Chondrocyte (in vitro differentiated cells): ENCODE results near the gene WDR93. TPM values are rescaled to one million over a fixed set of nuclear protein-coding genes. Genes with fewer than 3 reads are reported as not detected.
A peak's percentile ranks its signal among the peaks of the same experiment; 100 is the strongest.

Experiments
- DNase-seq: peaks from one replicate; pipeline ENCODE4 v3.0.0; 2021; ENCODE audit warnings: mixed read lengths, low spot score
- H3K27ac Mint-ChIP-seq: one replicate; pipeline ENCODE4 v1.8.0; 2021; ENCODE audit warnings: mild to moderate bottlenecking, moderate library complexity, mixed read lengths; ENCODE audit not compliant: unreplicated experiment
- H3K27me3 Mint-ChIP-seq: 2 replicates; pipeline ENCODE4 v1.8.0; 2021; ENCODE audit warnings: low read depth, mixed read lengths
- H3K36me3 Mint-ChIP-seq: 2 replicates; pipeline ENCODE4 v1.8.0; 2021; ENCODE audit warnings: low read depth, mixed read lengths
- H3K4me1 Mint-ChIP-seq: 2 replicates; pipeline ENCODE4 v1.8.0; 2021; ENCODE audit warnings: low read depth, mild to moderate bottlenecking, mixed read lengths
- H3K4me3 Mint-ChIP-seq: one replicate; pipeline ENCODE4 v1.8.0; 2021; ENCODE audit warnings: mild to moderate bottlenecking, moderate library complexity, mixed read lengths; ENCODE audit not compliant: unreplicated experiment
- H3K9me3 Mint-ChIP-seq: 2 replicates; pipeline ENCODE4 v1.8.0; 2021; ENCODE audit warnings: low read depth, mixed read lengths
- total RNA-seq: library from RNA; stranded (reverse); gene quantifications from 3 replicates; pipeline ENCODE4 v1.2.1, GENCODE V29; 2021
- TF ChIP-seq, protein P1 (sequence below): fragments of 200-600 bp; sonication (generic); IDR thresholded peaks from 2 replicates; pipeline ENCODE4 v1.5.0; 2021; ENCODE audit warnings: antibody characterized with exemption, mild to moderate bottlenecking, moderate library complexity

WDR93 gene
- total RNA-seq, 1 donor from 2014 or later: not detected

GRCh38 chr15:89665449-89666181 lies 25.0 kb upstream of the WDR93 start:
- no peaks in the 10 kb centered on the region for H3K36me3 Mint-ChIP-seq
- TF ChIP-seq, protein P1, sequence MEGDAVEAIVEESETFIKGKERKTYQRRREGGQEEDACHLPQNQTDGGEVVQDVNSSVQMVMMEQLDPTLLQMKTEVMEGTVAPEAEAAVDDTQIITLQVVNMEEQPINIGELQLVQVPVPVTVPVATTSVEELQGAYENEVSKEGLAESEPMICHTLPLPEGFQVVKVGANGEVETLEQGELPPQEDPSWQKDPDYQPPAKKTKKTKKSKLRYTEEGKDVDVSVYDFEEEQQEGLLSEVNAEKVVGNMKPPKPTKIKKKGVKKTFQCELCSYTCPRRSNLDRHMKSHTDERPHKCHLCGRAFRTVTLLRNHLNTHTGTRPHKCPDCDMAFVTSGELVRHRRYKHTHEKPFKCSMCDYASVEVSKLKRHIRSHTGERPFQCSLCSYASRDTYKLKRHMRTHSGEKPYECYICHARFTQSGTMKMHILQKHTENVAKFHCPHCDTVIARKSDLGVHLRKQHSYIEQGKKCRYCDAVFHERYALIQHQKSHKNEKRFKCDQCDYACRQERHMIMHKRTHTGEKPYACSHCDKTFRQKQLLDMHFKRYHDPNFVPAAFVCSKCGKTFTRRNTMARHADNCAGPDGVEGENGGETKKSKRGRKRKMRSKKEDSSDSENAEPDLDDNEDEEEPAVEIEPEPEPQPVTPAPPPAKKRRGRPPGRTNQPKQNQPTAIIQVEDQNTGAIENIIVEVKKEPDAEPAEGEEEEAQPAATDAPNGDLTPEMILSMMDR: no peak
- H3K4me1 Mint-ChIP-seq: peaks cover 21% of the 10 kb centered on the region
- no peaks in the 10 kb centered on the region for H3K9me3 Mint-ChIP-seq
- peak overlapping the region; percentile 51 for H3K4me3 Mint-ChIP-seq
- DNase-seq: no peak
- peak overlapping the region; percentile 63 for H3K27ac Mint-ChIP-seq
- H3K27me3 Mint-ChIP-seq: no peaks in the 10 kb centered on the region

DNA sequence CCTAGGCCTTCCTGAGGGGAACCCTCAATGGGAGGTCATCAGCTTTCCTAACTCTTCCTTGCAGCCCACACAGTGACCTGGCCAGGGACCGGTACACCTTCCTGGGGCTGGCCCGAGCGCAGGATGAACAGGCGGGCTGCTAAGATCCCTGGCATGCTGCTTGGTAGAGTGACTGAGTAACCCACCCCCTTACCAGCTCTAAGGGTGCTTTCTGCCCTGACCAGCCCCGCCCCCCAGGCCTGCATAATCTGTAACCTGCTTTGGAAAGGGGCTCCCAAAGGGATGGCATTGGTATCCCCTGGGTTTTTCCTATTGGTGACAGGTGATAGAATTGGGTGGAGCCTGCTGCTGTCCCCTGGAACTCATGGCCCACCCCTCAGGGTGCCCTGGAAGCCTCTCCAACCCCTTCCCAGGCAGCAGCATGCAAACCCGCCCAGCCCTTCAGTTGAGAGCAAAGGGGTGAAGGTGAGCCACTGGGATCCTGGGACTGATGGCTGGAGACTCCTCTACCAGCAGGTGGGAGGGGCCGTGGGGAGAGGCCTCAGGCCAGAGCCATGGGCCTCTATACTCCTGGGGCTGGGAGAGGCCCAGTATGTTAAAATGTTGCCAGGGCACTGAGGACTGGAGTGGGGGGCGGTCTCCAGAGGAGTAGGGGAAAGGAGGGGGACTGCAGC lies 24.3 kb upstream of the WDR93 start:
- TF ChIP-seq, protein P1: no peak
- Mint-ChIP-seq H3K27ac (peak overlapping the region; percentile 45), H3K4me3 (peak overlapping the region; percentile 31), H3K4me1 (peaks cover 21% of the 10 kb centered on the region), H3K27me3 (no peaks in the 10 kb centered on the region), H3K9me3 (no peaks in the 10 kb centered on the region), H3K36me3 (no peaks in the 10 kb centered on the region)
- DNase-seq: no peak

DNA sequence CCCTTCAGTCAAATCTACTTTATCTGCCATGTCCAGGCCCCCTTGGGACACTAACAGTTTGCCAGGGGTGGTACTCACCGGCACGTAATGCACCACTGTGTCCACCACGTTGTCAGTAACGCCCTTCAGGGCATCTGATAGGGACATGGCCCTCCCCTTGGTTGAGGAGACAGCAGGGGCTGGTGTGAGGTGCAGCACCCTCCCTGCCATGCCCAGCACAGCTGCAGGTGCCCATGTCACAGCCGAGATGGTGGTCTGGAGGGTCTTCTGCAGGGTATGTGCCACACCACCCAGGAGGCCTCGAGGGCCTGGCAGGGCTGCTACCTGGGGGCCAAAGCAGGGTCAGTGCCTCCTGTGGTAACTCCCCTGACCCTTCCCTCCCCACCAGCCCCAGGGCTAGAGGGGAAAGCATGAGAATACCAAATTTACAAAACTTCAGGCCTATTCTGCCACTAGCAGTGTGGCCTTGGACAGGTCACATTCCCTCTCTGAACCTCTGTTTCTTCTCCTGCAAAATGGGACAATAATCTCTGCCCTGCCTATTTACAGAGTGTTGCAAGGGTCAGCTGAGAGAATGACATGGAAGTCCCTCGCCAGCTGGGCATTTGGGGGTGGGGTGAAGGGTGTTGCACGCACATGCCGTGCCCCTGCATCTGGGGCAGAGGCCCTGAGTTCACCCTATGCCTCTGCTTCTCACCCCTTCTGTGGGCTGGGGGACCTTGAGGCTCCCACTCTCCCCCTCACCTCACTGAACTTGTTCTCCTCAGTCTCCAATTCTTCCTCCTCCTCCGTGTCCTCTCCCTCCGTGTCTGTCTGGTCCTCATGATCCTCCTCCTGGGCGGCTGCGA lies 23.5 kb upstream of the WDR93 start:
- DNase-seq: no peak

GRCh38 chr15:89667706-89667960 lies 23.0 kb upstream of the WDR93 start:
- Mint-ChIP-seq H3K27ac (no peak overlapping the region), H3K4me1 (peaks cover 26% of the 10 kb centered on the region), H3K4me3 (no peak overlapping the region), H3K36me3 (no peaks in the 10 kb centered on the region), H3K9me3 (no peaks in the 10 kb centered on the region), H3K27me3 (no peaks in the 10 kb centered on the region)
- TF ChIP-seq, protein P1: no peak
- no peak for DNase-seq

More for the DNA sequence above, 23.5 kb upstream of the WDR93 start:
- H3K9me3 Mint-ChIP-seq: no peaks in the 10 kb centered on the region
- H3K36me3 Mint-ChIP-seq: no peaks in the 10 kb centered on the region
- no peaks in the 10 kb centered on the region for H3K27me3 Mint-ChIP-seq
- no peak overlapping the region for H3K4me3 Mint-ChIP-seq
- TF ChIP-seq, protein P1: no peak
- H3K27ac Mint-ChIP-seq: no peak overlapping the region
- peaks cover 25% of the 10 kb centered on the region for H3K4me1 Mint-ChIP-seq

DNA sequence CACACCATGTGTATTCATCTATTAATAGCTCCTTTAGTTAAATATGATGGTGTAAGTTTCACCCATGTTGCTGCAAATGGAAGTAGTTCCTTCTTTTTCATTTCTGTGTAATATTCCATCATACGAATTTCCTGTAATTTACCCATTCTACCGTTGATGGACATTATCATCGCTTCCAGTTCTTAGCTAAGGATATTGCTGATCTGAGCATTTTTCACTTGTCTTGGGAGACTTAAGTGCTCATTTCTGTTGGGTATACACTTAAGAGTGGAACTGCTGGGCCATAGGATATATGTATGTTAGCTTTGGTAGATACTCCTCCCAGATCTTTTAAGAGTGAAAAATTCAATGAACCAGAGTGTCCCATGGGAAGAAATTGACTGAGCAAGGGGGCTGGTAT lies 22.4 kb upstream of the WDR93 start:
- Mint-ChIP-seq H3K4me1 (peaks cover 25% of the 10 kb centered on the region), H3K4me3 (no peak overlapping the region), H3K27ac (no peak overlapping the region), H3K9me3 (no peaks in the 10 kb centered on the region), H3K36me3 (no peaks in the 10 kb centered on the region), H3K27me3 (no peaks in the 10 kb centered on the region)
- TF ChIP-seq, protein P1: no peak
- no peak for DNase-seq
